Inflammatory macrophage treated with lipopolysaccharide for 1 hour (primary cell): ENCODE results near the gene RNH1.

Experiments
- DNase-seq, 2 donors: peaks; one replicate each; pipeline ENCODE4 v3.0.0-alpha.2; 2020 to 2022

Gene RNH1

GRCh38 chr11:506995-507726 is at the start of gene RNH1:
RNH1 (minus strand) TSS chr11:507242; CDS start chr11:502162, 5,080 bp downstream.
- DNase-seq = peak; percentile 94 to 99

DNA sequence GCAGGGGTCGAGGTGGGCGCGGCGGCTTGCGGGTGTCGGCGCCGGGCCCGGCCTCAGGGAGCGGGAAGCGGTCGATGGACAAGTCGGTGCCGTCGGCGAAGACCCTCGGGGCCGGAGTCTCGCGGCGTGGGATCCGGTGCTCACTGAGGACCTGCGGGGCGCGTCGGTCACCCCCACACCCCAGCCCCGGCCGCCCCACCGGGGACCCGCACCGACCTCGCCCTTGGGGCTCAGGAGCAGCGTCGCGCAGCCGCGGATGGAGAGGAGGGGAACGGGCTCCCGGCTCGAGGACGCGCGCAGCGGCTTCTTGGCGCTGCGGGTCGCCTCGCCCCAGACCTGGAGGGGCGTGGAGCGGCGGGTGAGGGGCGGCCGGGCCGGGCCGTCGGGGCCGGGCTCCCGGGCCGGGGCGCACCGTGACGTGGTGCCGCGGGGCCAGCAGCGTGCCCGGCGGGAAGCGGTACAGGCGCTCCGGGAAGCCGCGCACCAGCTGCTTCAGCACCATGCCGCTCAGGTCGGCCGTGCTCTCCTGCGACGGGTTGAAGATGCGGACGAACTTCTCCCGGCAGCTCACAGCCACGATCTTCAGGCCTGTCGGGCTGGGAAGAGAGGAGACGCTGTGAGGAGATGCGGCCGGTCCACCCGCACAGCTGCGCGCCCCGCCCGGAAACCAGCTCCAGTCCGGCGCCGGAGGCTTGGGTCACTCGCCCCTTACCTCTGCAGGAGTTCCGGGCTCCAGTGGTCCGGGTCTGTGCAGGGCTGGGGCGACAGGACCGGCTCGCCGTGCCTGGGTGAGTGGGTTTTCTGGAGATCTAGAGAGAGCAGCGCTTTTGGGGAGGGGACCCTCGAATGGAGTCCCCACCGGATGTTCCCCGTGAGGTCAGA is 49.0 kb upstream of the RNH1 start:
- DNase-seq = no peak

GRCh38 chr11:555227-555779 is 48.3 kb upstream of the RNH1 start:
- DNase-seq = no peak

- peak; percentile 21 to 36 for DNase-seq
These were observed 47.6 kb upstream of the RNH1 start for GRCh38 chr11:554428-555226.

DNA sequence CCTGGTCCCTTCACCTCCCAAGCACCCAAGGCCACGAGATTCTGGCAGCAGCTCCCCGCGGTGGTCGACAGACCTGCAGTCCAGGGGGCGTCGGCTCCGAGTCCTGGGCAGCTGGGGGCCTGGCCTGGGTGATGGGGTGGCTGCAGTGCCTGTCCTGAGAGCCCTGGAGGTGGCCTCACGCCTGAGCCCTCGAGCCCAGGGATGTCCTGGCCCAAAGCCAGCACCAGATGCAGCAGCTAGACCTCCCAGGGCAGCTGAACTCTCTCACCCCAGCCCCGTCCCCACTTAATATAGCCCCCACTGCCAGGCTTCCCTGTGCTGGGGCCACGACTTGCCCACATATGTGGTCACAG is 46.9 kb upstream of the RNH1 start:
- DNase-seq = no peak

- DNase-seq = no peak
These were observed 46.3 kb upstream of the RNH1 start for GRCh38 chr11:553083-553987.

DNA sequence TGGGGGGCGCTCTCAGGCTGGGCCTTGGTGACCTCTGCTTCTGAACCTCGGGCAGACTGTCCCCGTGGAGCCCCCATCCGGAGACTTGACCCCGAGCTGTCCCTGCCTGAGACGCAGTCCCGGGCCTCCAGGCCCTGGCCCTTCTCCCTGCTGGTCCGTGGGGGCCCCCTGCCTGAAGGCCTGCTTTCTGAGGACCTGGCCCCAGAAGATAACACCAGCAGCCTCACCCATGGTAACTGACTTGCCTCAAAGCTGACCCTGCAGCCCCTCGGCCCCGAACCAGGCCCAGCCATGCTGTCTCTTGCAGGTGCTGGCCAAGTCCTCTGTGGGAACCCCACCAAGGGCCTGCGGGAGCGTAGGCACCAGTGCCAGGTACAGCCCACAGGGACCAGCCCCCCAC is 44.6 kb upstream of the RNH1 start:
- DNase-seq = no peak

GRCh38 chr11:551131-551530 is 44.1 kb upstream of the RNH1 start:
- DNase-seq = no peak

GRCh38 chr11:550746-551085 is 43.7 kb upstream of the RNH1 start:
- DNase-seq = no peak

DNA sequence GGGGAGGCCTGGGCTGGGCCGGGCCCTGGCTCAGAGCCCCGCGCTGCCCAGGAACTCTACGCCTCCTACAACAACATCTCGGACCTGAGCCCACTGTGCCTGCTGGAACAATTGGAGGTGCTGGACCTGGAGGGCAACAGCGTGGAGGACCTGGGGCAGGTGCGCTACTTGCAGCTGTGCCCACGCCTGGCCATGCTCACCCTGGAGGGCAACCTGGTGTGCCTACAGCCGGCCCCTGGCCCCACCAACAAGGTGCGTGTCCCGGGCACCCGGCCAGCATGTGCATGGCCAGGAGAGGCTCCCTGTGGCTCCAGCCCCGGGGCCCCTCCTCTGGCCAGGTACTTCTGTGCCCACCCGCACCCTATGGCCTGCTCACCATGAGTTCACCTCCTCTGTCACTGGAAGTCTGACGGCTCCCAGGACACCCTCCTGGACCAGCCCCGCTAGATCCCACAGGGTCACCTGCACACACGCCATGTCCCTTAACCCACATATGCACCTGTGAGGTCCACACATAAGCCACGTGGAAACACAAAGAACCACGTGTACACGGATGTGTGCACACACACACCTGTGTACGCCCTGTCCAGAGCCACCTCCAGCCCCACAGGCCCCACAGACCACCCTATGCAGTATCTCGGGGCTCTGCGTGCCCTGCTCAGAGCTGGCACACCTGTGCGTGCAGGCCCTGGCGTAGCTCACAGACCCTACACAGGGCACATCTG is 43.1 kb upstream of the RNH1 start:
- DNase-seq = no peak

DNA sequence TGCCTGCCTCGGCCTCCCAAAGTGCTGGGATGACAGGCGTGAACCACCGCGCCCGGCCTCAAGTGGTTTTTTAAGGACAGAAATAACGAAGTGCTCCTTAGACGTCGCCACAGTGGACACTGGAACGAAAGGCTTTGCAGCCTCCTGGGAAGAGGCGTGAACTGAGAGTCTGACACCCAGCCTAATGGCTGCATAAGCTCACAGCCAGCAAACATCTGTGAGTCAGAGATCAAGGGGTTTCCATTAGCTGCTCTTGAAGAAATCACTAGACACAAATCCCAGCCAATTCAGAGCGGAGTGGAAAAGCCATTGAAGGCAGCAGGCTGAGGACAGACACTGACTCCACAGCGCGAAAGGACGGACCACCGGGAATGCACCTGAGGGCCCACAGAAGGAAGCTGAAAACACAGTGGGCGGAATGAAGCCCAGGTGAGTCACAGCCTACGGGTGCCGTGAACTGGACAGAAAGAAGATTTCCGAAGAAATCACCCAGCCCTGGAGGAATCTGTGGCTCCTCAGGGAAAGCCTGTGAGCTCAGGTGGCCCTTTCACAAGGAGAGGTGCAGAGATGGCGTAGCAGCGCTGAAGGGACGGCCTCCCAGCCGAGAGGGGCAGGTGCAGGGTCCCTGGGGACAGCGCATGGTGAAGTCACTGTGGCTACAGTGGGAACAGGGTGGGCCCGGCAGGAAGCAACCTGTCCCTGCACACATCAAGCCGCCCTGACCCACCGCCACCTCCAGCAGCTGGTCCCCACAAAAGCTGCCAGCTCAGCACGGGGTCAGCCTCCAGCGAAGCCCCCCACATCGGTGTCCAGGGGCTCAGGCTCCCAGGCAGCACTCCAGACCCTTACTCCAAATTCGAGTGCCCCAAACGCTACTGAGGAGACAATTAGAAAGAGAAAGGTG is 41.9 kb upstream of the RNH1 start:
- no peak for DNase-seq

- DNase-seq = no peak
These were observed 38.1 kb upstream of the RNH1 start for GRCh38 chr11:545171-545570.

DNA sequence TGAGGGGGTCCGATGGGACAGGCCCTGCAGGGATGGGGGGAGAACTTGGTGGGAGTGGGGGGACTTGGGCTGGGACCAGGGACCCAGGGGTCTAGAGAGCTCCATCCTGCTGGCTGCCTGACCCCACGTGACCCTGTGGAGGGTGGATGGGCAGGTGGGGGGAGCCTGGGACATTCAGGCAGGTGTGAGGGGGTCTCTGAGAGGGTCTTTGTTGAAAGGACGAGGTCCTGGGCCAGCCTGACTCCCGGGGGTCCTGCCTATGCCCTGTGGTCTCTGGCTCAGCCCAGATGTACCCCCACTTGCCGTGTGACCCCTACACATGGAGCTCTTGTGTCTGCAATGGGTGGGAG is 37.8 kb upstream of the RNH1 start:
- DNase-seq = no peak

DNA sequence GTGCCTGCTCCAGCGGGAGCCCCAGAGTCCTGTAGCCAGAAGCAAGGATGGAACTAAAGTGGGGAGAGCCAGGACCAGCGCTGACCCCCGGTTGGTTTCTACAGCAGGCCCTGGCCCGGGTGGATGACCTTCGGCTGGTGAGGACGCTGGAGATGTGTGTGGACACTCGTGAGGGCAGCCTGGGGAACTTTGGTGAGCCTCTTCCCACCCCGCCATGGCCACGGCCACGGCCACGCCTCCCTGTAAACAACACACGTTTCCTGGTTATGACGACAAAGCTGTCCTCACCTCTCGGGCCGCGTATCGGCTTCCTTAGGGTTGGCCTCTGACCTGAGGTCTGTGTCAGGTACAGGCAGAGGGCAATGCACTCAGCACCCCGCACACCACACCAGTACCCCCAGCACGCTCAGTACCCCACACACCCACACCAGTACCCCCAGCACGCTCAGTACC is 34.4 kb upstream of the RNH1 start:
- DNase-seq = no peak

DNA sequence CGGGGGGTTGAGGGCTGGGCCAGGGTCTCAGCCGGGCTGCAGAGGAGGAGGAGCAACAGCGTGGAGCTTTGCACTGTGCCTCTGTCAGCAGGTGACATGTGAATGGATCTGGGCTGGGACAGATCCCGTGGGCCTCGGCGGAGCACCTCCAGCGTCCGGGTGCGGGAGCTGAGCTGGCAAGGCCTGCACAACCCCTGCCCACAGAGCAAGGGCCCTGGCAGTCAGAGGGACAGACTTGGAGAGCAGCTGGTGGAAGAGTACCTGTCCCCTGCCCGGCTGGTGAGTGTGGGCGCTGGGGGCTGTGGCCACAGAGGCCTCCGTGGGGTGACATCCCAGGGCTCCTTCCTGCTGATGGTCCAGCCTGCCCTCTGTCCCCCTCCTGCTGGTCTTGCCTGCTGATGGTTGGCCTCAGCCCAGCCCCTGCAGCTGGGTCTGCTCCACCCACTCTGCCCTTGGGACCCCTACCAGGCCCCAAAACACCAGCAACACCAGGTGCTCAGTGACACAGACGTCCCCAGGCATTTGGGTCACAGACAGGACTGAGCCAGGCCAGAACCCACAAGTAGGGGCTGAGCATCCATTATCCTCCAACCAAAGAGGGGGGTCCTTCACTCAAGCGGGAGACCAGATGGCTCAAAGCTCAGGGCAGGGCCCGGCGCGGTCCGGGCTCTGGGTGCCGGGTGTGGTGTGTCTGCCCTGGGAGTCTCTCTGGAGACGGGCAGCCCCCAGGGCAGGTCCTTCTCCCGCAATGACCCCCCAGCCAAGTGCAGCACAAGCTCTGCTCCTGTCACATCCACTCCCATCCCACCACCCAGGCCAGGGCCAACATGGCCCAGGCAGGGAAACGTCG is 33.8 kb upstream of the RNH1 start:
- no peak for DNase-seq

GRCh38 chr11:539971-540481 is 33.0 kb upstream of the RNH1 start:
- no peak for DNase-seq

- no peak for DNase-seq
These were observed 31.5 kb upstream of the RNH1 start for GRCh38 chr11:538431-539051.

- no peak for DNase-seq
These were observed 30.8 kb upstream of the RNH1 start for GRCh38 chr11:537622-538430.
